HG02623 (cell line): ENCODE measurements around the gene ZMYND8.

Experiments
- ATAC-seq: cut with Tn5 transposase; IDR thresholded peaks from one replicate; pipeline ENCODE4 v1.9.1; 2021; ENCODE audit warnings: moderate library complexity; ENCODE audit not compliant: unreplicated experiment

Gene ZMYND8

DNA sequence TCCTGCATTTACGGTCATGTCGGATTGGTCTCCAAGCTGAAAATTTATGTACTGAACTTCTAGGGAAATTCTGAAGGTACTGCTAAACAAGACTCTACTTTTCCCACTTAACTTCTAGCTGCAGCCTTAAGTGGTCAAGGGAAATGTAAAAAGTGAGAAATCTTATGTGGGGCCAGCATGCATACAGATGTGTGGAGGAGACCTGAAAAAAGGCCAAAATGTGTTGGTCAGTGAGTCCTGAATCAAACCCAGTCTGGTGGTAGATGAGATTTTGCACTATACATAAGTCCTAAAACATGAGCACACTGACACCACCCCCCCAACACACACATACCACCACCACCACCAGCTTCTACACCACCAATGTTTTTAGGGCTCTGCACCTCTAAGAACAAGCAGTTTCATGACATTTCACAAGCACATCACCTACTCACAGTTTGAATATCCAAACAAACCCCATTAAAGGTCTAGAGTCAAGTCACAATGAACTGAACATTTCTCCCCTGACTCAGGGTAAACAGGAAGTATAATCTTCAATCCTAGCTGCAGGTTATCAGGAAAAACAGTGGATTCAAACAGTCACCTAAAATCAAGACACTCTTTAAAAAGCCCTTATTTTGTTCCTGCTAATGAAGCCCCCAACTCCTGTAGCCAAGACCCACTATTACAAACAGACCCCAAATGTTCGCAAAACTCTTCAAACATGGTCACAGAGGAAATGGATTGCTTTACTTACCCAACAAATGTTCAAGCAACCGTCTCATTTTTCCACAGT is 1.6 kb downstream of the ZMYND8 start:
- no peak for ATAC-seq

DNA sequence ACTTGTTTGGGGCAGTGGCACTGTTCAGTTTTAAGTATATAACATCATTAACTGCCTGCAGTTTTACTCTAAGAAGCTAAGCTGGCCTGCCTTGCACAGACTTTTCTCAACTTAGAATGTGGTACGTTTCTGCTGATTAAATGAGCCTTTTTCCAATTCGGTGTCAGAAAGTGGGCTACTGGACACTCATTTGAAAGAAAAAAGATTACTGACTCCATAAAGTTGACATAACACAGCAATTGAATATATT is 2.1 kb downstream of the ZMYND8 start:
- ATAC-seq = no peak

- ATAC-seq = no peak
These were observed 2.6 kb downstream of the ZMYND8 start for GRCh38 chr20:47353692-47354463.

DNA sequence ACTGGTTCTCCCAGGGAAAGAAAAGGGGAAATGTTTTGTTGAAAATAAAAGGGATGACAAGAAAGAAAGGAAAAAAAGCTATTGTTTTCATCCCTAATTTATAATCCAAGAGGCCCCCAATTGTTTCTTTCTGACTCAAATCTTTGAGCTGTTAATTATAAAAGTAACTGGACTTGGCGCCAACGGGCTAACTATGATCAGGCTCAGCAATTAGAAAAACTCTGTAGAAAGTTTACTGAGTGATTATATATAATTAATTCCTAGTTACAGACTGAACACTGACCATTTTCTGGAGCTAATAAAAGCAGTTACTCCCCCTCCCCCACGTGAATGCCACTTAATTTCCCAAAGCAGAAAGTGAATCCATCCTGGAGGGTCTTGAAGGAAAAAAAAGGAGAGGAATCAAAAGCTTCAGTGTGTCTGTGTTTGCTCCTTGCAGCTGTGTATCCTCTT is 3.2 kb downstream of the ZMYND8 start:
- no peak for ATAC-seq

- ATAC-seq = no peak
These were observed 3.9 kb downstream of the ZMYND8 start for GRCh38 chr20:47352332-47353238.

GRCh38 chr20:47351643-47352331 is 4.7 kb downstream of the ZMYND8 start:
- ATAC-seq = no peak

- ATAC-seq = no peak
These were observed 5.6 kb downstream of the ZMYND8 start for GRCh38 chr20:47350691-47351545.

GRCh38 chr20:47350181-47350550 is 6.3 kb downstream of the ZMYND8 start:
- ATAC-seq = no peak

- ATAC-seq = no peak
These were observed 6.9 kb downstream of the ZMYND8 start for GRCh38 chr20:47349365-47350180.

DNA sequence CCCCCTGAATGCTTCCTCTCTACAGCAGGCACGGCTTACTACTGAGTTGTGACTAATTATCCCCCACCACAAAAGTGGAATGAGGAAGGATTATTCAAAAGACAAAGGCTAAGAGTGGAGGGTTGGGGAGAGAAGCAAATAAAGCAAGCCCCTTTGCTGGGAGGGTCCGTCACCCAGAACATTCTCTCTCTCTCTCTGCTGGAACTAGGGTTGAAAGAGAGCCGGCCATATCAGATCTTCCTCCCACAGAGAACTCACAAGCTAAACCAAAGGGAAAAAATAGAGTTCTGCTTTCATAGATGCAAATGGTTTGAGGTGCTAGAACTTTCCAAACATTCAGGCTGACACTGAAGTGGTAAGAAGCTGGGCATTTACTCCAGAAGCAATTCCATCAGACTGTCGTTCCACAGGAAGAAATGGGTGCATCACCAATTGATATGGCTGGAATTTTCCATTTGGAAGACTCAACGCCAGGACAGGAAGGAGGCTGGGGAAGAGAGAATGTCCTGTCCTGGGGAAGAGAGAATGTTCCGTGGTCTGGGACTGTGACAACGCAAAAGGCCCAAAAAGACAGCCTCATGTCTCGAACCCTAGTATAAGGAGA is 7.9 kb downstream of the ZMYND8 start:
- no peak for ATAC-seq

GRCh38 chr20:47347661-47348435 is 8.7 kb downstream of the ZMYND8 start:
- no peak for ATAC-seq

GRCh38 chr20:47346172-47346571 is 10.3 kb downstream of the ZMYND8 start:
- ATAC-seq = no peak

GRCh38 chr20:47345214-47345613 is 11.3 kb downstream of the ZMYND8 start:
- ATAC-seq = no peak

DNA sequence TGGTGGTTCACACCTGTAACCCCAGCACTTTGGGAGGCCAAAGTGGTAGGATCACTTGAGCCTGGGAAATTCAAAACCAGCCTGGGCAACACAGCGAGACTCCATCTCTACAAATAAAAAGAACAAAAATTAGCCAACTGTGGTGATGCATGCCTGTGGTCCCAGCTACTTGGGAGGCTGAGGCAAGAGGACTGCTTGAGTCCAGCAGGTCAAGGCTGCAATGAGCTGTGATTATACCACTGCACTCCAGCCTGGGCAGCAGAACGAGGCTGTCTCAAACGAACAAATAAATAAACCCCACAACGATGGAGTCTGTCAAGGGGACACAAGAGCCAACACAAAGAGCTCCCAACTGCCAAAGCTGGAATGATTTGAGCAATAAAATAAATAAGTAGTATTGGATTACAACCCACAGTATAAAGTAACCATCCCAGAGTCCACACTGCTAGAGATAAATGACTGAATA is 13.5 kb downstream of the ZMYND8 start:
- no peak for ATAC-seq

DNA sequence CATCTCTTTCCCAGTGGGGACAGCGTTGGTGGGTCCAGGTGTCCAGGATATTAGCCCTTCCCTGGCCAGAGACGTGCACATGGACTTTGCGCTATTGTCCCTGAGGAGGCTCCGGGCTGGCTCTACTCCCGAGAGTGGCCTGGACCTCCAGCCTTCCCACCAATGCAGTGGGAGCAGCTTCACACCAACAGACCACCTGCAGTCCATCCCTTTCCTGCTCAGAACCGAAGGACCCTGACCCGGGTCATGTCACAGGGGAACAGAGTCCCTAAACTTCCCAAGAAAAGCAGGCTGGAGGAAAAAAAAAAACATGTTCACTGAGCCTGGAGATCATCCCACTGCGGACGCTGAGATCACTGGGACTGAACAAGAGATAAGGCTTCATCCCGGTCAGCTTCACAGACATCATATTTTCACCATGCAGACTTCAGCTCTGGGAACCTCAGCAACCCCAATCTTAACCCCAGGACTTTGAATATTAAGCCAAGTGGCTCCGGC is 18.3 kb downstream of the ZMYND8 start:
- no peak for ATAC-seq

DNA sequence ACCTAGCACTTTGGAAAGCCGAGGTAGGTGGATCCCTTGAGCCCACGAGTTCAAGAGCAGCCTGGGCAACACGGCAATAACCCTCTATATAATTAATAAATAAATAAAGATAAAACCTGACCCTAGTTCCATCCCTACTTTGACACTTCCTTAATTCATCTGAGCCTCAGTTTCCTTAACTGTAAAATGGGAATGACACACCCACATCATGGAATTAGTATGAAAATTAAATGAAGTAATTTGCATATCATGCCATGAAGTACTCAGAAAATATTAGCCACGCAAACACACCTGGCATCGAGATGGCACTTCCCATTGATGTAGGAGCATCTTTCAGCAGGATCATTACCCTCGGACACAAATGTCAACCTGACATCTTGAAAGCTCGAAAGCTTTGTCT is 19.1 kb downstream of the ZMYND8 start:
- ATAC-seq = no peak

DNA sequence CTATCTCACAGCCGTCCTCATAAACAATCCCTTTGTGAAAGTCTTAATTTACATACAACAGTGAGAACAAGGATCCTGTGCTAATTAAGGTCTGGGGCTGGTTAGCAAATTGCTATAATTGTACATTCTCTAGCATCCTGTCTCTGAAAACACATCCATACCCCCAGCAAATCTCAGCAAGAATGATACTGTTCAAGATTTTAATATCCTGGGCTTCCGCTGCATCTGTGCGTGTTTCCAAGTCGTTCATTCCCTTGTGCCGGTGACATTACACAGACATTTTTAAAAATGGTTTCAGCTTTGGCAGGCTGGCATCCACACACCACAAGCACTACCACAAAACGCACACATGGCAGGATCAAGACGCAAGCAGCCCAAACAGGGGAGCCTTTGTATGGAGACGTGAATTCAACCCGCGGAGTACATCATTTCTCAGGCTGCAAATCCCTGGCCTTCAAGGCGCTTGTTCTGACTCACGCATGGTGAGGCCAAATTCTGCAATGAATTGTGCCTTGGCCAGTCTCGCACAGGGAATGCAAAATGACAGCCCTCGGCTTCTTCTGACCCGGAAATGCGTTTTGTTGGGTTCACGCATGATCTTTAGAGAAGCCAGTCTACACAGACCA is 20.3 kb downstream of the ZMYND8 start:
- no peak for ATAC-seq
